ENCODE data around the gene IL31RA.

Gene IL31RA

DNA sequence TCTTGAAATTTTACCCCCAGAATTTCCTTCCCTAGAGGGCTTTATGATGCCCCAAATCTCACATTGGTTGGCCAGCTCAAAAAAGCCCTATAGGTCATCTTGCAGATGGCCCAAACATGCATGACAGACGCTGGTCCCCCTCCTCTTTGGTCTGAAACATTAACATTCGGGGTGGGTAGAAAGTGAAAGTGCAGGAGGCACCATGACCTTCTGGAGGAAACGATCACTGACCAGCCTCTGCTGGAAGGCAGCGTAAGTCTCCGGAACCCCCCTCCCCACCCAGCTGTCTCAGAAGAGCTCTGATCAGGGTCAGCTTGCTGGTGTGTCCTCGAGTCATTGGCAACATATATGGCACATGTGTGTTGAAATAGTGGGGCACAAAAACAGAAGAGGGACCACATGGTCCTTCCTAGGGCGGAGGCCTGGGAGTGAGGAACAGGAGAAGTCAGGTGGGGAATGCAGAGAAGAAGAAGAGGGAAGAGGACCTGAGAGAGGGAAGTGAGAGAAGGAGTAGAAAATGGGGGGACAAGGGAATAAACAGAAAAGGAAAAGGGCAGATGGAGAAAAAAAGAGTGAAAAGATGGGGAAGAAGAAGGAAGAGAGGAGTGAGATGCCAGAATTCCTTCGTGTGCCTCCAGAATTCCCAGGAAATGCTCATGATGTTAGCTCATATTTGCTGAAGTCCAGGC lies 46.2 kb downstream of the IL31RA start:
- TF ChIP-seq JUND (IDR thresholded peaks at IDR 0.05; ENCODE audit: low read depth) = no peak
- DNase-seq (ENCODE audit: low read depth in 1 of 2, low spot score in 1 of 2) = no peak
- in situ Hi-C loops (cut with HindIII; ENCODE audit: low pct_unique_long_range_greater_than_20kb, low sequenced_read_pairs) = no loop called here

- peak in 1 of 2 experiments; percentile 13 for DNase-seq (ENCODE audit: low read depth in 1 of 2, low spot score in 1 of 2)
- TF ChIP-seq JUND (IDR thresholded peaks at IDR 0.05; ENCODE audit: low read depth) = no peak
- in situ Hi-C loops (cut with HindIII; ENCODE audit: low pct_unique_long_range_greater_than_20kb, low sequenced_read_pairs) = no loop called here
Measured at GRCh38 chr5:55897905-55898304, 46.7 kb downstream of the IL31RA start.

GRCh38 chr5:55899344-55899743 lies 48.2 kb downstream of the IL31RA start:
- no peak for TF ChIP-seq JUND (IDR thresholded peaks at IDR 0.05; ENCODE audit: low read depth)
- no peak for DNase-seq (ENCODE audit: low read depth in 1 of 2, low spot score in 1 of 2)
- in situ Hi-C loops (cut with HindIII; ENCODE audit: low pct_unique_long_range_greater_than_20kb, low sequenced_read_pairs) = no loop called here

GRCh38 chr5:55900068-55900467 lies 48.9 kb downstream of the IL31RA start:
- no peak for TF ChIP-seq JUND (IDR thresholded peaks at IDR 0.05; ENCODE audit: low read depth)
- in situ Hi-C loops (cut with HindIII; ENCODE audit: low pct_unique_long_range_greater_than_20kb, low sequenced_read_pairs) = no loop called here
- no peak for DNase-seq (ENCODE audit: low read depth in 1 of 2, low spot score in 1 of 2)

DNA sequence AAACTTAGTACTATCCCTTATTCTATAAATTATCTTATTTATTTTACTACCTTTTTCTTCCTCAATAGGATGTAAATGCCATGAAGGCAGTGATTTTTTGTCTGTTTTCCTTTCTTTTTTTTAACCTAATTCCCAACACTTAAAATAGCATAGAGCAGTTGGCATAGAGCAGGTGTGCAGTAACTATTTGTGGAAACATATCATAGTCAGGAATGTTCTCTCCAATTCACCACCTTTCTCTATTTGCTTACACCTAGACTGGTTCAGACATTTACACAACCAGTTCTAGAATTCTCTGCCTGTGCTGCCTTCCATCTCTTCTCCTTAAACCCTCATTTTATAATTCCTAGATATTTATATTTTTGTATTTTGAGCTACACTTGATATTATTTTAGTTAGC lies 49.6 kb downstream of the IL31RA start:
- in situ Hi-C loops (cut with HindIII; ENCODE audit: low pct_unique_long_range_greater_than_20kb, low sequenced_read_pairs) = no loop called here
- no peak for TF ChIP-seq JUND (IDR thresholded peaks at IDR 0.05; ENCODE audit: low read depth)
- DNase-seq (ENCODE audit: low read depth in 1 of 2, low spot score in 1 of 2) = peak in 1 of 2 experiments; percentile 20

- in situ Hi-C loops (cut with HindIII; ENCODE audit: low pct_unique_long_range_greater_than_20kb, low sequenced_read_pairs) = no loop called here
- no peak for DNase-seq (ENCODE audit: low read depth in 1 of 2, low spot score in 1 of 2)
- TF ChIP-seq JUND (IDR thresholded peaks at IDR 0.05; ENCODE audit: low read depth) = no peak
Measured at GRCh38 chr5:55902696-55903095, 51.5 kb downstream of the IL31RA start.

GRCh38 chr5:55903121-55903701 lies 52.1 kb downstream of the IL31RA start:
- no peak for DNase-seq (ENCODE audit: low read depth in 1 of 2, low spot score in 1 of 2)
- in situ Hi-C loops (cut with HindIII; ENCODE audit: low pct_unique_long_range_greater_than_20kb, low sequenced_read_pairs) = no loop called here
- no peak for TF ChIP-seq JUND (IDR thresholded peaks at IDR 0.05; ENCODE audit: low read depth)

DNA sequence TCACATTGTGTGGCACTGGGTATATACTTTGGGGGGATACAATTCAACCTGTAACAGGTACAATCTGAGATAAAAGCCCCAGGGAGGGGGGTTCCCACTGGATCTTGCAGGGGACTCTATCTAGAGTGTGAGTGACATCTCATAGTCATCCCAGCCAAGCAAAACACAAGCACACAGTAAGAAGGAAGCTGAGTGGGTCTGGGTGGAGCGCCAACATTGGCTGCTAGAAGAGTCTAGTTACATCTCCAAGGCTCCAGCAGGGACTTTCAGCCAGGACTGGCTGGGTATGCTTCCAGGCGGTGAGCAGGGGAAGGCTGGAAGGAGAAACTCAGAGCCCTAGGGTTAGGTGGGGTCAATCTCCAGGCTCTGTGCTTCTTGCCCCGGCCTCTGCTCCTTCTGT lies 53.0 kb downstream of the IL31RA start:
- DNase-seq (ENCODE audit: low read depth in 1 of 2, low spot score in 1 of 2) = no peak
- no peak for TF ChIP-seq JUND (IDR thresholded peaks at IDR 0.05; ENCODE audit: low read depth)
- in situ Hi-C loops (cut with HindIII; ENCODE audit: low pct_unique_long_range_greater_than_20kb, low sequenced_read_pairs) = no loop called here

DNA sequence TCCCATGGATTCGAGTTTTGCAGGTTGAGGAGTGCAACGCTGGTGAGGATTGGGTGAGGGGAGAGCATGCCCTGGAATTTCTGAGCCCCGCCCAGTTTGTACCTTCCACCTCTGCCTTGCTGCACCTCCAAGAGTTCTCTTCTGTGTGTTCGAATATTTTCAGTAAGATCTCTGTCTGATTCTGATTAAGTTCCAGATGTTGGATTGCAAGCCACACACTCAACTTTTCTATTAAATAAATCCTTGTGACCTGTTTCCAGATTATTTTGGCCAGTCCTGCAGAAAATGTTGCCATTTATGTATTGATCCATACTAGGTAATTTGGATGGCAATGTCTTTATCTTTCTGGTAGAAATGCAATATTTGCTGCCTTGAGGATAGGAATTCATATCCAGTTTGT lies 54.1 kb downstream of the IL31RA start:
- in situ Hi-C loops (cut with HindIII; ENCODE audit: low pct_unique_long_range_greater_than_20kb, low sequenced_read_pairs) = no loop called here
- DNase-seq (ENCODE audit: low read depth in 1 of 2, low spot score in 1 of 2) = no peak
- TF ChIP-seq JUND (IDR thresholded peaks at IDR 0.05; ENCODE audit: low read depth) = no peak

- no peak for DNase-seq (ENCODE audit: low read depth in 1 of 2, low spot score in 1 of 2)
- in situ Hi-C loops (cut with HindIII; ENCODE audit: low pct_unique_long_range_greater_than_20kb, low sequenced_read_pairs) = no loop called here
- no peak for TF ChIP-seq JUND (IDR thresholded peaks at IDR 0.05; ENCODE audit: low read depth)
Measured at GRCh38 chr5:55907927-55908326, 56.8 kb downstream of the IL31RA start.

DNA sequence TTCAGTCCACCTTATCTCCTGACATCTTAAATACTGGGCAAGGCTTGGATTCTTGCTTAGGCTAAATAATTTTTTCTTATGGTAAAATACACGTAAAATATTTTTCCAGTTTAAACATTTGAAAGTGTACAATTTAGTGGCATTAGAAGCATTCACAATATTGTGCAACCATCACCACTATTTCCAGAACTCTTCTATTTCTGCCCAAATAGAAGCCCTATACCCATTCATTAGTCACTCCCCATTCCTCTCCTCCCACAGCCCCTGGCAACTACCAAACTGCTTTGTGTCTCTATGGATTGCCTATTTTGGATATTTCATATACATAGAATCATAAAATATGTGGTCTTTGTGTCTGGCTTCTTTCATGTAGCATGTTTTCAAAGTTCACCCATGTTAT lies 57.6 kb downstream of the IL31RA start:
- TF ChIP-seq JUND (IDR thresholded peaks at IDR 0.05; ENCODE audit: low read depth) = no peak
- in situ Hi-C loops (cut with HindIII; ENCODE audit: low pct_unique_long_range_greater_than_20kb, low sequenced_read_pairs) = no loop called here
- no peak for DNase-seq (ENCODE audit: low read depth in 1 of 2, low spot score in 1 of 2)

- no peak for TF ChIP-seq JUND (IDR thresholded peaks at IDR 0.05; ENCODE audit: low read depth)
- DNase-seq (ENCODE audit: low read depth in 1 of 2, low spot score in 1 of 2) = no peak
Measured at GRCh38 chr5:55911784-55912653, 60.9 kb downstream of the IL31RA start.

More at GRCh38 chr5:55911784-55912653, 60.9 kb downstream of the IL31RA start:
- in situ Hi-C loops (cut with HindIII; ENCODE audit: low pct_unique_long_range_greater_than_20kb, low sequenced_read_pairs) = no loop called here

Data from T47D (cell line).